Ectodermal cell (in vitro differentiated cells): Measurements from ENCODE around the gene ASPDH.
"Not testable (repeated sequence)": the region's sequence is repeated elsewhere in the genome, so short reads cannot be mapped to it uniquely, and the experiment has no call there.

Experiments used
- H3K27ac ChIP-seq: 2 replicates; pipeline ENCODE4 v1.7.0; 2013; ENCODE audit warnings: mild to moderate bottlenecking, low read depth, low read length; ENCODE audit not compliant: insufficient read depth, poor library complexity, severe bottlenecking
- H3K27me3 ChIP-seq: 2 replicates; pipeline ENCODE4 v1.7.0; 2013; ENCODE audit warnings: mild to moderate bottlenecking, low read length; ENCODE audit not compliant: insufficient read depth, control insufficient read depth, poor library complexity, severe bottlenecking
- H3K36me3 ChIP-seq: one replicate; pipeline ENCODE4 v1.7.0; 2013; ENCODE audit warnings: low read length; ENCODE audit not compliant: control insufficient read depth, insufficient read depth
- H3K4me1 ChIP-seq: one replicate; pipeline ENCODE4 v1.7.0; 2013; ENCODE audit warnings: low read length; ENCODE audit not compliant: control insufficient read depth, insufficient read depth
- H3K4me3 ChIP-seq: 2 replicates; pipeline ENCODE4 v1.7.0; 2013; ENCODE audit warnings: low read depth, low read length, control low read depth; ENCODE audit not compliant: insufficient read depth
- H3K9me3 ChIP-seq: 2 replicates; pipeline ENCODE4 v1.7.0; 2013; ENCODE audit warnings: mild to moderate bottlenecking, low read length, moderate library complexity; ENCODE audit not compliant: control insufficient read depth
- WGBS, 2 experiments: methylation state at CpG; one replicate each; pipeline ENCODE4 v1.1.7; 2013; ENCODE audit warnings: missing lambda C conversion rate in 2 of 2; 5-methylcytosine and 5-hydroxymethylcytosine counted together

ASPDH gene

DNA sequence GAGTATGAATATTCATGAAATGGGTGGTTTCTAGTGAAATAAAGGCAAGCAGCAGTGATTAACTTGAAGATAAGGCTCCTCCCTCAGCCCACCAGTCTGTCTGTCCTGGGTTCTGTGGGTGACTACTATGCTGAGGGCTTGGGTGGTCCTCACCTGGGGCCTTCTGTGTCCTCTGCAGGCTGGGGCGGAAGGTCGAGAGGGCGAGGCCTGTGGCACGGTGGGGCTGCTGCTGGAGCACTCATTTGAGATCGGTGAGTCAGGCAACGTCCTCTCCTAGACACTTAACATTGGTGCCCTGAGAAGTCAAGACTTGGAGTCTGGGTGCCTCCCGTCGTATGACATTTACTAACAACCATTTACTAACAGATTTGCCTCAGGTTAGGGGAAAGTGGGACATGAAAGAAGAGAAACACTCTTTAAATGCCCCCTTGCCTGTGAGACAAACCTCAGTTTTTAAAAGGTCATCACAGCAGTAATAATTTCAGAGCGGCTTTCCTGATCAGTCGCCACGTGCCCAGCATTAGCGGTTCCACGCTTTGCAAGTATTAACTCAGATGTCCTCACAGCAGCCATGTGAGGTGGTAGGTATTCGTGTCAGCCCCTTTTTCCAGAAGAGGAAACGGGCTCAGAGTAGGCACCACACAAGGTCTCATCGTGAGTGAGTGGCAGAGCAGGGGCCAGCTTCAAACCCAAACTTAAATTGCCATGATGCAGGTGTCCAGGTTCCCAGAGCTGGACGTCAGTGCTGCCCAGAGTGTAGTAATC lies 35.8 kb downstream of the ASPDH start:
- Histone ChIP-seq H3K27ac (no peak overlapping the region), H3K36me3 (peaks cover 6% of the 10 kb centered on the region), H3K4me1 (no peaks in the 10 kb centered on the region), H3K27me3 (no peaks in the 10 kb centered on the region), H3K9me3 (no peaks in the 10 kb centered on the region), H3K4me3 (no peak overlapping the region)
- WGBS, 2 experiments, result 95 to 96% methylated on average over 17 of the region's 17 CpGs

DNA sequence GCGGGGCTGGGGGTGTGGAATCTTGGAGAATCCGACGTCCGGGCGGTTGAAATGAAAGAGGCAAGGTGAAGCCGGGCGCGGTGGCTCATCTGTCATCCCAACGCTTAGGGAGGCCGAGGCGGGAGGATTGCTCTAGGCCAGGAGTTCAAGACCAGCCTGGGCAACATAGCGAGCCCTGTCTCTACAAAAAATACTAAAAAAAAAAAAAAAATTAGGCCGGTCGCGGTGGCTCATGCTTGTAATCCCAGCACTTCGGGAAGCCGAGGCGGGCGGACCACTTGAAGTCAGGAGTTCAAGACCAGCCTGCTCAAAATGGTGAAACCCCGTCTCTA lies 36.8 kb downstream of the ASPDH start:
- Histone ChIP-seq H3K4me3 (peak overlapping the region; percentile 75), H3K27me3 (no peaks in the 10 kb centered on the region), H3K27ac (peak overlapping the region; percentile 91), H3K9me3 (no peaks in the 10 kb centered on the region), H3K36me3 (peaks cover 6% of the 10 kb centered on the region), H3K4me1 (no peaks in the 10 kb centered on the region)
- WGBS, 2 experiments, result 24 to 25% methylated on average over 20 of the region's 20 CpGs

DNA sequence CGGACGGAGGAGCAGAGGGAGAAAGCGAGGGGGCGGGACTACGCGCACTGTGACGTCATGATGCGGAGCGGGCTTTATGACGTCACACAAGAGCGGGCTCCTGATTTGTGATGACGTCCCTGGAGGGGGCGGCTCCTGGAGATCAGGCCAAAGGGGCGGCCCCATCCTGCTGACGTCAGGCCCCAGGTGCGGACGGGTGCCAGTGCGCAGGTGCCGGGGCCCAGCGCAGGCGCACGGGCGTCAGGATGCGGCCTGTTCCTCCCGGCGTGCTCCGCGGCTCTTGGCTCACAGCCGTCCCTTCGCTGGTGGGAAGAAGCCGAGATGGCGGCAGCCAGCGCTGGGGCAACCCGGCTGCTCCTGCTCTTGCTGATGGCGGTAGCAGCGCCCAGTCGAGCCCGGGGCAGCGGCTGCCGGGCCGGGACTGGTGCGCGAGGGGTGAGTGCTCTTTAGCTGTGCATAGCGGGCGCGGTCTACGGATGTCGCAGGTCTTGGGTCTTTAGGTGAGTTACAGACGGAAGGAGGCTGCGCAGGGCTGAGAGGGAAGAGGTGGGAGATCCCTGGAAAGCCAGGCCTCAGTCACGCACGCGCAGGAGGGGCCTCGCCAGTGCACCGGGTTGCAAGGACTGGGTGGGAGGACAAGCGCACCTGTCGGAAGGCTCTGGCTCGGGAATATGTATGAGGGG lies 37.3 kb downstream of the ASPDH start, which contains the start of the genes EMC10 and GARIN5A:
TSS of gene EMC10 (plus strand) at position 284 of the 683 bp plus-strand sequence. CDS start at position 322, 38 bp downstream.
TSS of gene GARIN5A (minus strand) at position 625 of the 683 bp plus-strand sequence. CDS start at position 165, 460 bp downstream.
- 7 to 9% methylated on average over 58 of the region's 58 CpGs for WGBS, 2 experiments
- peaks cover 6% of the 10 kb centered on the region for H3K36me3 ChIP-seq
- no peaks in the 10 kb centered on the region for H3K4me1 ChIP-seq

DNA sequence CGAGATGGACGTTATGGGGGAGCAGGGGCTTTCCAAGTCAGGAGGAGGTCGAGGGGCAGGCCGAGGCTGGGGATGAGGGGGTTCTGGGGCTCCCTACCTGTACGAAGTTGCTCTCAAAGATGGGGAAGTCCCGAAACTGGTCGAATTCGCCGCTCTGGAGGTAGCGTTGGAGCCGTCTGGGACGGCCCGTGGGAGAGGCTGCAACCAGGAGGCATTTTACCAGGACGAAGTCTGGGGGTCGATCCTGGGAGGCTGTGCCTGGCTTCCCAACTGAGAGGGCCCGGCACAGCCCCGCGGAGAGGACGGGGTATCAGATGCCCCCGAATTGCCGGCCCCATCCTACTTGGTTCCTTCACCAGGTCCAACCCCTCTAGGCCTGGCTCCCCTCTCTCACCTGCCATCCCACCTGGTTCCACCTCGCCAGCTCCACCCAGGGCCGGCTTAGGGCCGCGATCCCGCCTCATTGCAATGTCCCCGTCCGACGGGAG lies 37.9 kb downstream of the ASPDH start:
- Histone ChIP-seq H3K36me3 (peaks cover 6% of the 10 kb centered on the region), H3K9me3 (no peaks in the 10 kb centered on the region), H3K27me3 (no peaks in the 10 kb centered on the region), H3K4me3 (peak overlapping the region; percentile 75), H3K4me1 (no peaks in the 10 kb centered on the region), H3K27ac (peak overlapping the region; percentile 6)
- WGBS, 2 experiments, result 82% methylated on average over 29 of the region's 29 CpGs

More for the DNA sequence above, 37.3 kb downstream of the ASPDH start, which contains the start of the genes EMC10 and GARIN5A:
- Histone ChIP-seq H3K27ac (peak within 1 kb of the TSS; percentile 91), H3K4me3 (peak within 1 kb of the TSS; percentile 75), H3K27me3 (no peaks in the 10 kb centered on the region), H3K9me3 (no peaks in the 10 kb centered on the region)

DNA sequence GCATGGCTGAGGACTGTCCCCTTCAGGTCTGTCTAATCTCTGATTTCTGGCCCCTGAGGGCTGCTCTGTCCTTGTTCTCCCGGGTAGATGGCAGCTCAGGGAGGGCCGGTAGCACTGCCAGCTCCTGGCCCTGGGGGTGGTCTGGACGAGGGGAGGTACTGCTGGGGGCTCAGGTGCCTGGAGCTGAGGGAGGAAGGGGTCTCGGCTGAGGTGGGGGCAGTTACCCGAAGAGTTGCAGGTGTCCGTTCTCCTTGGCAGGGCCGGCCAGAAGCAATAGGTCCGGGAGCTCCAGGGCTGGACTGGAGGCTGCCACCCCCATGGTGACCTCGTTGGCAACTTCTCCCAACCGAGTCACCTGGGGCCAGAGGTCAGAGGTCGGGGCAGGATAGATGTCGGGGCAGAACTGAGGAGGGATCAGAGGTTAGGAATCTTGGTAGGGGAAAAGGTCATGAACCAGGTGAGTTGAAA lies 38.6 kb downstream of the ASPDH start:
- Histone ChIP-seq H3K9me3 (no peaks in the 10 kb centered on the region), H3K27me3 (no peaks in the 10 kb centered on the region), H3K27ac (no peak overlapping the region), H3K4me3 (no peak overlapping the region), H3K36me3 (peaks cover 4% of the 10 kb centered on the region), H3K4me1 (no peaks in the 10 kb centered on the region)
- WGBS, 2 experiments, result 89 to 91% methylated on average over 12 of the region's 12 CpGs

DNA sequence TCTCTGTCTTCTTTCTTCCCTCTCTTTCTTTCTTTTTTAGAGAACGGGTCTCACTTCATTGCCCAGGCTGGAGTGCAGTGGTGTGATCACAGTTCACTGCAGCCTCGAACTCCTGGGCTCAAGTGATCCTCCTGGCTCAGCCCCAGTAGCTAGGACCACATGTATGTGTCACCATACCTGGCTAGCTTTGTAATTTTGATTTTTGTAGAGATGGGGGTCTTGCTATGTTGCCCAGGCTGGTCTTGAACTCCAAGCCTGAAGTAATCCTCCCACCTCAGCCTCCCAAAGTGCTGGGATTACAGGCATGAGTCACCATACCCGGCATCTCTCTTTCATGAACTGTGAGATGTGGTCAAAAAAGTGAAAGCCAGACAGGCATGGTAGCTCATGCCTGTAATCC lies 40.4 kb downstream of the ASPDH start:
- H3K36me3 ChIP-seq, H3K4me3 ChIP-seq, H3K27me3 ChIP-seq, H3K27ac ChIP-seq, H3K9me3 ChIP-seq, H3K4me1 ChIP-seq: not testable (repeated sequence)
- WGBS, 2 experiments, result 60 to 85% methylated on average over 3 of the region's 3 CpGs

DNA sequence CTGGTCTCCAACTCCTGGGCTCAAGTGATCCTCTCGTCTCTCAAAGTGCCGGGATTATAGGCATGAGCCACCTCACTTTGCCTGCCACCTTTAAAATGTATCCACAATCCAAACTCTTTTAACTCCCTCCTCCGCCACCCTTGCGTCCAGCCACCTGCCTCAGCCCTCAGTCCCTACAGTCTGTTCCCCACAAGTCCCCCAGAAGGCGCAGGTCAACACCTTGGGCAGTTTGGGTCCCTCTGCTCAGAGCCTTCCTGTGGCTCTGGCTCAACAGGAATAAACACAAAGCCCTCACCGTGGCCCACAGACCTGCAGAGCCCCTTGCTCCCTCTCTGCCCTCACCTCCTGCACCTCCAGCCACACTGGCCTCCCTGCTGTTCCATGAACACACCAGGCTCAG lies 44.9 kb downstream of the ASPDH start:
- 90% methylated on average over 6 of the region's 6 CpGs for WGBS, 2 experiments
- Histone ChIP-seq H3K36me3 (no peaks in the 10 kb centered on the region), H3K27me3 (no peaks in the 10 kb centered on the region)

DNA sequence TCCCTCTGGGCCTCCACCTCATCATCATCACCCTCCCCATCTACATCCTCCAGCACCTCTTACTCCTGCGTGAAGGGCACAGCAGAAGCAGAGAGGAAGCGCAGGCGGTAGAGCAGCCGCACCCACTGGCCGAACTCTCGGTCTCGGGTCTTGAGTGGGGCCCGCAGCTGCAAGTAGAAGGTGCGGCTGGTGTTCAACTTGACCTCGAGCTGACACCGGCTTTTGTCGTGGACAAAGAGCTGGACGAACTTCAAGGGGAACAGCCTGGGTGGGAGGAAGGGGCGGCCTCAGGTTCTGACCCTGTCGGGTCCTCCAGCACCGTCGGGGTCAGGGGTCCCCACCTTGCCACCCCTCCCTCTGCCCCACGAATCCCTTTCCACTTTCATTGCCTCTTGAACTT lies 46.1 kb downstream of the ASPDH start:
- Histone ChIP-seq H3K4me3 (no peak overlapping the region), H3K4me1 (no peaks in the 10 kb centered on the region), H3K9me3 (no peaks in the 10 kb centered on the region), H3K27ac (no peak overlapping the region), H3K36me3 (no peaks in the 10 kb centered on the region), H3K27me3 (no peaks in the 10 kb centered on the region)
- 90 to 91% methylated on average over 18 of the region's 18 CpGs for WGBS, 2 experiments

More for the DNA sequence above, 44.9 kb downstream of the ASPDH start:
- Histone ChIP-seq H3K9me3 (no peaks in the 10 kb centered on the region), H3K4me3 (no peak overlapping the region), H3K4me1 (no peaks in the 10 kb centered on the region), H3K27ac (no peak overlapping the region)

DNA sequence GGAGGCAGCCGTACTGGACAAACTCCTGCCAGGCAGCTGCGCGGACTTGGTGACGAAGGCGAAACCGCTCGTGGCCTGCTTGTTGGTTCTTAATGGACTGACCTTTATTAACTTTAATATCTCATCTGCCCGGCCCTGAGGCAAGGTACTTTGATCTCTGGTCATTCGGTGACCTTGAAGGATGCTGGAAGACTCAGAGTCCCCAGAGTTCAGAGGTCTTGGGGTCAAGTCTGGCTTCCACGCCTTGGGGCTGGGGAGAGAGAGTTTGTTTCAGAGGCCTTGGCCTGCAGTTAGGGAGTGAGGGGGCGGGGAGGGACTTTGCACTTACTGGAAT lies 47.0 kb downstream of the ASPDH start:
- 89 to 90% methylated on average over 11 of the region's 11 CpGs for WGBS, 2 experiments
- no peak overlapping the region for H3K27ac ChIP-seq

DNA sequence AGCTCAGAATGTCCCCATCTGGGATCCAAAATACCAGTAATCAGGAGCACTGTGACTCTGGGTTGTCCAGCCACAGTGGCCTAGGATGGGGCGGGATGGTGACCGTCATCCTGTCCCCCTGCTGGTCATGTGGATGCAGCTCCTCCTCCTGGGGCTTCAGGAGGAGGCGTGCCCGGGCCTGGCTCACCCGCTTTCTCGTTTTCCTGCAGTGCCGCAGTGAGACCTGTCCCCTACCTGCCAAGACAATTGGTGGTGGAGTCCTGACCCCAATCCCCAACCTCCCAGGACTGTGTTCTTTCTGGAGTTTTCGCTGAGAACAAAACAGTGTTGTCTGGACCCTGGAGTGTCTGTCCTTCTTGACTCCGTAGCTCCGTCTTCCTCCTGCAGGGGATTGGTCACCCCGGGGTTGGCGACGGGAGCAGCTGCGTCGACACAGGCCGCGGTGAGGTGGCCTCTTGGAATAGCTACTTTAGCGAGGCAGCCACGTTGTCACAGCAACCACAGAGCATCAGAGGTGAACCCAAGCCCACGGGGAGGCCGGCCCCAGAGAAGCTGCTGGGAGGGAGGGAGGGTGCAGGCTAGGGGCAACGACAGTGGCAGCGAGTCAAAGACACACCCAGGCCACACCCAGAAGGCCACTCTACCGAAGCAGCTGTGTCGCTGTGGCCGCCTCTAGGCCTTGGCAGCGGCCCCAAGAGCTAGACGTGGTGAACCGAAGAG lies 47.6 kb downstream of the ASPDH start:
- H3K36me3 ChIP-seq, result no peaks in the 10 kb centered on the region
- H3K4me3 ChIP-seq, result no peak overlapping the region
- H3K27me3 ChIP-seq, result no peaks in the 10 kb centered on the region
- no peaks in the 10 kb centered on the region for H3K9me3 ChIP-seq
- H3K4me1 ChIP-seq, result no peaks in the 10 kb centered on the region
- WGBS, 2 experiments, result 55 to 60% methylated on average over 29 of the region's 29 CpGs
- H3K27ac ChIP-seq, result no peak overlapping the region

More for the DNA sequence above, 47.0 kb downstream of the ASPDH start:
- H3K4me1 ChIP-seq, result no peaks in the 10 kb centered on the region
- no peaks in the 10 kb centered on the region for H3K36me3 ChIP-seq
- no peaks in the 10 kb centered on the region for H3K27me3 ChIP-seq
- H3K4me3 ChIP-seq, result no peak overlapping the region
- H3K9me3 ChIP-seq, result no peaks in the 10 kb centered on the region
